Uterus (tissue), 2 donors: Measurements from ENCODE around the gene PAK1.

ENCODE experiments used
- POLR2A ChIP-seq, 2 donors: fragments of 450-650 bp; IDR thresholded peaks; one replicate each; pipeline ENCODE4 v1.6.1; 2016; ENCODE audit warnings: antibody characterized with exemption in 2 of 2, mild to moderate bottlenecking in 1 of 2, moderate library complexity in 1 of 2
- TF ChIP-seq, protein P1 (sequence below), 4 experiments: fragments of 200-600 bp in 2 of 4; fragments of 450-650 bp in 2 of 4; sonication (generic) in 2 of 4; IDR thresholded peaks; one replicate each; pipeline ENCODE4 v1.5.1; 2016 to 2019; ENCODE audit warnings: antibody characterized with exemption in 4 of 4, mild to moderate bottlenecking in 2 of 4, moderate library complexity in 1 of 4

DNA sequence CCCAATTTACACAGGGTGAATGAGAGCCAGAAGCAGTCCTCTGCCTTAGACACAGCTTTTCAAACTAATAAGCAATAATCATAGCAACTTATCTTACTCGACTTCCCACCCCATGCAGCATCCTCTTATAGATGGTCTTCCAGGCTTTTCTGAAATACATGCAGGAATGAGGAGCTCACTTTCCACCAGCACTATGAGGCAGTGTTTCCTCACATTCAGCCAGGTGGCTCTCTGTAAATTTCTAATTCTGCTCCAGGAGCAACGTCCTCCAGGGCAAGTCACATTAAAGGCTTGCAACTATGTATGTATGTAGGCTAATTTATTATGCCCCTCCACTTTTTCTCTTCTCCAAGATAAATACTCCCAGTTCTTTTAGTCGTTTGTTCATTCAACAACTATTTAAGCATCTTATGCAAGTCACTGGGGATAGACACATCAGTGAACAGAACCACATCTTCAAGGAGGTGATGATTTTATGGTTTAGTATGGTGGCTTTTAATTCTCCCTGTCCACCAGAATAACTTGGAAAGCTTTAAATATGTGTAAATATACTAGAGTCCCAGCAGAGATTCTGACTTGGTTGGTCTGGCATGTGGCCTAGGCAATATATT, 59.9 kb downstream of the PAK1 start:
- TF ChIP-seq, protein P1, sequence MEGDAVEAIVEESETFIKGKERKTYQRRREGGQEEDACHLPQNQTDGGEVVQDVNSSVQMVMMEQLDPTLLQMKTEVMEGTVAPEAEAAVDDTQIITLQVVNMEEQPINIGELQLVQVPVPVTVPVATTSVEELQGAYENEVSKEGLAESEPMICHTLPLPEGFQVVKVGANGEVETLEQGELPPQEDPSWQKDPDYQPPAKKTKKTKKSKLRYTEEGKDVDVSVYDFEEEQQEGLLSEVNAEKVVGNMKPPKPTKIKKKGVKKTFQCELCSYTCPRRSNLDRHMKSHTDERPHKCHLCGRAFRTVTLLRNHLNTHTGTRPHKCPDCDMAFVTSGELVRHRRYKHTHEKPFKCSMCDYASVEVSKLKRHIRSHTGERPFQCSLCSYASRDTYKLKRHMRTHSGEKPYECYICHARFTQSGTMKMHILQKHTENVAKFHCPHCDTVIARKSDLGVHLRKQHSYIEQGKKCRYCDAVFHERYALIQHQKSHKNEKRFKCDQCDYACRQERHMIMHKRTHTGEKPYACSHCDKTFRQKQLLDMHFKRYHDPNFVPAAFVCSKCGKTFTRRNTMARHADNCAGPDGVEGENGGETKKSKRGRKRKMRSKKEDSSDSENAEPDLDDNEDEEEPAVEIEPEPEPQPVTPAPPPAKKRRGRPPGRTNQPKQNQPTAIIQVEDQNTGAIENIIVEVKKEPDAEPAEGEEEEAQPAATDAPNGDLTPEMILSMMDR (IDR thresholded peaks at IDR 0.05) = no peak
- no peak for TF ChIP-seq POLR2A (IDR thresholded peaks at IDR 0.05)
